SU-DHL-6 (cell line): ENCODE measurements around the gene SEMA3B.

Source experiments
- H2AFZ ChIP-seq: fragments of 200-600 bp; sonication (generic); 2 replicates; pipeline ENCODE4 v1.6.1; 2014; ENCODE audit warnings: low read depth, mild to moderate bottlenecking, moderate library complexity, mixed read lengths, antibody characterized with exemption, low read length; ENCODE audit not compliant: severe bottlenecking
- H3F3A ChIP-seq: fragments of 200-600 bp; shearing (Covaris generic); 2 replicates; pipeline ENCODE4 v1.6.0; 2016; ENCODE audit warnings: antibody characterized with exemption, mild to moderate bottlenecking; ENCODE audit not compliant: insufficient read depth
- H3K27ac ChIP-seq: fragments of 200-600 bp; sonication (generic); 2 replicates; pipeline ENCODE4 v1.5.1; 2016; ENCODE audit warnings: low read depth, mild to moderate bottlenecking, low read length, moderate library complexity, mixed read lengths
- H3K27me3 ChIP-seq: fragments of 200-600 bp; sonication (generic), shearing (Covaris generic); 2 replicates; pipeline ENCODE4 v1.6.0; 2014; ENCODE audit warnings: mild to moderate bottlenecking, low read length
- H3K36me3 ChIP-seq: fragments of 200-600 bp; sonication (generic); 2 replicates; pipeline ENCODE4 v1.6.1; 2014; ENCODE audit warnings: mild to moderate bottlenecking, low read length, mixed read lengths
- H3K4me2 ChIP-seq: fragments of 300-600, 200-600 bp; shearing (Covaris generic), sonication (generic); 2 replicates; pipeline ENCODE4 v1.6.0; 2014; ENCODE audit warnings: low read length, low read depth, mild to moderate bottlenecking; ENCODE audit not compliant: poor library complexity, severe bottlenecking
- H3K4me3 ChIP-seq: fragments of 200-600 bp; sonication (generic); 2 replicates; pipeline ENCODE4 v1.5.1; 2014; ENCODE audit warnings: antibody characterized with exemption, low read length, mild to moderate bottlenecking, mixed read lengths; ENCODE audit not compliant: insufficient read depth, poor library complexity, severe bottlenecking
- H3K79me2 ChIP-seq: fragments of 200-600 bp; sonication (generic); 2 replicates; pipeline ENCODE4 v1.6.1; 2014; ENCODE audit warnings: mild to moderate bottlenecking, low read length, moderate library complexity; ENCODE audit not compliant: insufficient read depth
- H3K9ac ChIP-seq: fragments of 200-600 bp; sonication (generic); 2 replicates; pipeline ENCODE4 v1.7.0; 2014; ENCODE audit warnings: mild to moderate bottlenecking, low read length
- H3K9me2 ChIP-seq: fragments of 200-600 bp; sonication (generic); replicated peaks from 2 replicates; pipeline ENCODE4 v1.6.1; 2014; ENCODE audit warnings: low read length; ENCODE audit not compliant: insufficient read depth
- H3K9me3 ChIP-seq: fragments of 200-600 bp; sonication (generic); 2 replicates; pipeline ENCODE4 v1.6.1; 2014; ENCODE audit warnings: low read length, mixed read lengths; ENCODE audit not compliant: insufficient read depth
- H4K20me1 ChIP-seq: fragments of 200-600 bp; sonication (generic); 2 replicates; pipeline ENCODE4 v1.6.1; 2014; ENCODE audit warnings: low read depth, mild to moderate bottlenecking, antibody characterized with exemption, low read length, moderate library complexity, mixed read lengths
- CTCF ChIP-seq: fragments of 200-600 bp; sonication (generic); IDR thresholded peaks from one replicate; pipeline ENCODE4 v1.5.1; 2017; ENCODE audit warnings: antibody characterized with exemption, mild to moderate bottlenecking, low read length, moderate library complexity; ENCODE audit not compliant: insufficient read depth, poor library complexity, severe bottlenecking
- EZH2phosphoT487 ChIP-seq: fragments of 200-600 bp; sonication (generic), shearing (Covaris generic); conservative IDR thresholded peaks from 2 replicates; pipeline ENCODE4 v1.6.1; 2018; ENCODE audit warnings: mild to moderate bottlenecking, antibody characterized with exemption, low read length, moderate library complexity, mixed read lengths

SEMA3B gene

GRCh38 chr3:50319894-50320625 lies 51.1 kb downstream of the SEMA3B start:
- H3K79me2 ChIP-seq: no peaks in the 10 kb centered on the region
- no peak overlapping the region for H2AFZ ChIP-seq
- H3K27me3 ChIP-seq: no peaks in the 10 kb centered on the region
- H3F3A ChIP-seq: no peaks in the 10 kb centered on the region
- peak overlapping the region; percentile 87 for H3K4me3 ChIP-seq
- peak overlapping the region; percentile 81 for H3K9ac ChIP-seq
- H4K20me1 ChIP-seq: no peaks in the 10 kb centered on the region
- H3K4me2 ChIP-seq: peak overlapping the region; percentile 92
- H3K9me3 ChIP-seq: no peaks in the 10 kb centered on the region
- H3K27ac ChIP-seq: no peak overlapping the region
- no peaks in the 10 kb centered on the region for H3K36me3 ChIP-seq
- no peaks in the 10 kb centered on the region for H3K9me2 ChIP-seq
- TF ChIP-seq CTCF (no peak), EZH2phosphoT487 (no peak)

GRCh38 chr3:50320853-50321335 lies 51.9 kb downstream of the SEMA3B start:
- TF ChIP-seq EZH2phosphoT487 (no peak), CTCF (no peak)
- Histone ChIP-seq H3K79me2 (no peaks in the 10 kb centered on the region), H3F3A (no peaks in the 10 kb centered on the region), H3K9me3 (no peaks in the 10 kb centered on the region), H3K9ac (peak overlapping the region; percentile 81), H3K36me3 (no peaks in the 10 kb centered on the region), H3K27me3 (no peaks in the 10 kb centered on the region), H3K27ac (peak overlapping the region; percentile 80), H4K20me1 (no peaks in the 10 kb centered on the region), H3K9me2 (no peaks in the 10 kb centered on the region), H2AFZ (peak overlapping the region; percentile 96), H3K4me3 (peak overlapping the region; percentile 87), H3K4me2 (peak overlapping the region; percentile 92)

GRCh38 chr3:50321336-50322114 lies 52.6 kb downstream of the SEMA3B start:
- Histone ChIP-seq H3K9me2 (no peaks in the 10 kb centered on the region), H3K36me3 (no peaks in the 10 kb centered on the region), H3K27ac (peak overlapping the region; percentile 80), H2AFZ (peak overlapping the region; percentile 96), H4K20me1 (no peaks in the 10 kb centered on the region), H3K9ac (peak overlapping the region; percentile 81), H3K4me3 (peak overlapping the region; percentile 87), H3K4me2 (peak overlapping the region; percentile 92), H3K79me2 (no peaks in the 10 kb centered on the region), H3F3A (no peaks in the 10 kb centered on the region), H3K27me3 (no peaks in the 10 kb centered on the region), H3K9me3 (no peaks in the 10 kb centered on the region)
- TF ChIP-seq CTCF: no peak
- TF ChIP-seq EZH2phosphoT487: no peak
